Hepatocyte (in vitro differentiated cells): Measurements from ENCODE around the gene AUTS2.

Source experiments
- CTCF ChIP-seq: fragments of 200-600 bp; sonication (generic); IDR thresholded peaks from 2 replicates; pipeline ENCODE4 v1.5.1; 2016; ENCODE audit warnings: antibody characterized with exemption, mild to moderate bottlenecking; ENCODE audit not compliant: poor library complexity
- EZH2 ChIP-seq: fragments of 200-600 bp; sonication (generic); IDR thresholded peaks from 2 replicates; pipeline ENCODE4 v1.6.1; 2016; ENCODE audit warnings: antibody characterized with exemption, mild to moderate bottlenecking, borderline replicate concordance

- no peak for TF ChIP-seq CTCF
- TF ChIP-seq EZH2: no peak
Observed at GRCh38 chr7:69620650-69621049, 22.4 kb downstream of the AUTS2 start.
